ENCODE results near the gene ADRB1. TPM values are rescaled to one million over a fixed set of nuclear protein-coding genes. Genes with fewer than 3 reads are reported as not detected.

Gene ADRB1
- total and polyA plus RNA-seq, 2 experiments from 2014 or later = 0.10 to 1.2 TPM

DNA sequence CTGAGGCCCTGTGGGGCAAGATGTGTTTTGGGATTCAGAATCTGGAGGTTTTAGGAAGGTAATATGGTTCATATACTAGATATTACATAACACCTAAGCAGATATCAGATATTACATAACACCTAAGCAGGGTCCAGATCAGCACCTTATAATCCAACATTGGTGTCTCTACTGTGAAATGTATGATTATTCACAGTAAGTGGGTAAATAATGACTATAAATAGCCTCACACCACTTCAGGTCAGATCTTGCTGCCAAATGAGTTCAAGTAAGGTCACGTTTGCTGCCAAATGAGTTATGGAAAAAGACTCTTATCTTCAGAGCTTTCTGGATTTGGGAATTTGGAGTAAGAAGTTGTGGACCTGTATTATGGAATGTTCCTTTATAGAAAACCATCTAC, 14.6 kb downstream of the ADRB1 start:
- H3K4me1 ChIP-seq (ENCODE audit: insufficient read depth) = no peaks in the 10 kb centered on the region
- TF ChIP-seq, protein P1, sequence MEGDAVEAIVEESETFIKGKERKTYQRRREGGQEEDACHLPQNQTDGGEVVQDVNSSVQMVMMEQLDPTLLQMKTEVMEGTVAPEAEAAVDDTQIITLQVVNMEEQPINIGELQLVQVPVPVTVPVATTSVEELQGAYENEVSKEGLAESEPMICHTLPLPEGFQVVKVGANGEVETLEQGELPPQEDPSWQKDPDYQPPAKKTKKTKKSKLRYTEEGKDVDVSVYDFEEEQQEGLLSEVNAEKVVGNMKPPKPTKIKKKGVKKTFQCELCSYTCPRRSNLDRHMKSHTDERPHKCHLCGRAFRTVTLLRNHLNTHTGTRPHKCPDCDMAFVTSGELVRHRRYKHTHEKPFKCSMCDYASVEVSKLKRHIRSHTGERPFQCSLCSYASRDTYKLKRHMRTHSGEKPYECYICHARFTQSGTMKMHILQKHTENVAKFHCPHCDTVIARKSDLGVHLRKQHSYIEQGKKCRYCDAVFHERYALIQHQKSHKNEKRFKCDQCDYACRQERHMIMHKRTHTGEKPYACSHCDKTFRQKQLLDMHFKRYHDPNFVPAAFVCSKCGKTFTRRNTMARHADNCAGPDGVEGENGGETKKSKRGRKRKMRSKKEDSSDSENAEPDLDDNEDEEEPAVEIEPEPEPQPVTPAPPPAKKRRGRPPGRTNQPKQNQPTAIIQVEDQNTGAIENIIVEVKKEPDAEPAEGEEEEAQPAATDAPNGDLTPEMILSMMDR (IDR thresholded peaks at IDR 0.05; ENCODE audit: poor library complexity) = no peak
- TF ChIP-seq EZH2phosphoT487 (IDR thresholded peaks at IDR 0.05; ENCODE audit: low read depth, severe bottlenecking, unreplicated experiment) (no peak), EZH2 (IDR thresholded peaks at IDR 0.05; ENCODE audit: borderline replicate concordance) (no peak)
- no peaks in the 10 kb centered on the region for H3K79me2 ChIP-seq
- H2AFZ ChIP-seq = no peak overlapping the region
- no peak overlapping the region for H3K4me3 ChIP-seq
- no peaks in the 10 kb centered on the region for H3K9me2 ChIP-seq (replicated peaks; ENCODE audit: insufficient read depth)
- DNase-seq (ENCODE audit: low spot score) = no peak
- WGBS (ENCODE audit: low lambda C conversion rate, missing lambda C conversion rate) = 90% methylated on average over 1 of the region's 1 CpG
- no peaks in the 10 kb centered on the region for H3K9me3 ChIP-seq (ENCODE audit: low read depth)
- H3K36me3 ChIP-seq (replicated peaks; ENCODE audit: insufficient read depth, low read depth) = no peaks in the 10 kb centered on the region
- no peak overlapping the region for H3K4me2 ChIP-seq
- no peak overlapping the region for H3K27ac ChIP-seq
- H4K20me1 ChIP-seq (ENCODE audit: insufficient read depth, poor library complexity, severe bottlenecking) = no peaks in the 10 kb centered on the region
- H3K27me3 ChIP-seq = no peaks in the 10 kb centered on the region

DNA sequence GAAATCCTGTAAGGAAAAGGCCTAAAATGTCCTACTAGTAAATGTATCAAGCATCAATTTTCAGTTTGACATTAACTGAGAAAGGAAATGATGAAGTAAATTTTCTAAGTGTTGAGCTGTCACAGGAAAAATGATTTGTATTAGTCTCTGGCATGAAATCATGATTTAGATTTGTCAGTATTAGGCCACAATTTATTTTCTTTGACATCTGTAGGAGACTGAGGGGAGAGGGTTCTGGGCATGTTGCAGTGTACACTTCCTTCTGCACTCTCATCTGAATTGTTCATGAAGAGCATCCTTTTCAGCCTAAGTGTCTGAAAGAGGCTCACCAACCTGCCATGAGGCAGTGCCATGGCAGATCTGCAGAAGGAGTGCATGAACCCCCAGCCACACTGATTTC, 15.9 kb downstream of the ADRB1 start:
- Histone ChIP-seq H3K9me3 (ENCODE audit: low read depth) (no peaks in the 10 kb centered on the region), H3K27ac (no peak overlapping the region), H3K4me3 (no peak overlapping the region), H3K9me2 (replicated peaks; ENCODE audit: insufficient read depth) (no peaks in the 10 kb centered on the region), H3K4me1 (ENCODE audit: insufficient read depth) (no peaks in the 10 kb centered on the region), H4K20me1 (ENCODE audit: insufficient read depth, poor library complexity, severe bottlenecking) (no peaks in the 10 kb centered on the region), H2AFZ (no peak overlapping the region), H3K36me3 (replicated peaks; ENCODE audit: insufficient read depth, low read depth) (no peaks in the 10 kb centered on the region), H3K79me2 (no peaks in the 10 kb centered on the region), H3K27me3 (no peaks in the 10 kb centered on the region), H3K4me2 (no peak overlapping the region)
- TF ChIP-seq EZH2 (IDR thresholded peaks at IDR 0.05; ENCODE audit: borderline replicate concordance) = no peak
- DNase-seq (ENCODE audit: low spot score) = no peak

DNA sequence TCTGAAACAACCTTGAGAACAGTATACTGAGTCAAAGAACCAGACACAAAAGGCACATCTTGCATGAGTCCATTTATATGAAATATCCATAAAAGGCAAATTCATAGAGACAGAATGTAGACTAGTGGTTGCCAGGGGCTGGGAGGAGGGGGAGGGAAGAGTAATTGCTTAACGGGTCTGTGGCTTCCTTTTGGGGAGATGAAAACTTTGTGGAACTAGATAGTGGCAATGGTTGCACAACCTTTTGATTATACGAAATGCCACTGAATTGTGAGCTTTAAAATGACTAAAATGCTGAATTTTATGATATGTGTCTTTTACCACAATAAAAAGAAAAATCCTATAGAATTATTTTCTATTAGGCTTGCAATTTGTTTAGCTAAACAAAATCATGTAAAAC, 16.8 kb downstream of the ADRB1 start:
- H3K4me3 ChIP-seq = no peak overlapping the region
- H3K9me3 ChIP-seq (ENCODE audit: low read depth) = no peaks in the 10 kb centered on the region
- no peaks in the 10 kb centered on the region for H3K4me1 ChIP-seq (ENCODE audit: insufficient read depth)
- H3K36me3 ChIP-seq (replicated peaks; ENCODE audit: insufficient read depth, low read depth) = no peaks in the 10 kb centered on the region
- no peaks in the 10 kb centered on the region for H3K9me2 ChIP-seq (replicated peaks; ENCODE audit: insufficient read depth)
- no peaks in the 10 kb centered on the region for H4K20me1 ChIP-seq (ENCODE audit: insufficient read depth, poor library complexity, severe bottlenecking)
- no peak for TF ChIP-seq EZH2 (IDR thresholded peaks at IDR 0.05; ENCODE audit: borderline replicate concordance)
- TF ChIP-seq, protein P1 (IDR thresholded peaks at IDR 0.05; ENCODE audit: poor library complexity) = no peak
- TF ChIP-seq EZH2phosphoT487 (IDR thresholded peaks at IDR 0.05; ENCODE audit: low read depth, severe bottlenecking, unreplicated experiment) = no peak
- no peak overlapping the region for H3K4me2 ChIP-seq
- no peak for DNase-seq (ENCODE audit: low spot score)
- no peak overlapping the region for H2AFZ ChIP-seq
- no peaks in the 10 kb centered on the region for H3K79me2 ChIP-seq
- 73% methylated on average over 2 of the region's 2 CpGs for WGBS (ENCODE audit: low lambda C conversion rate, missing lambda C conversion rate)
- no peak overlapping the region for H3K27ac ChIP-seq
- no peaks in the 10 kb centered on the region for H3K27me3 ChIP-seq

DNA sequence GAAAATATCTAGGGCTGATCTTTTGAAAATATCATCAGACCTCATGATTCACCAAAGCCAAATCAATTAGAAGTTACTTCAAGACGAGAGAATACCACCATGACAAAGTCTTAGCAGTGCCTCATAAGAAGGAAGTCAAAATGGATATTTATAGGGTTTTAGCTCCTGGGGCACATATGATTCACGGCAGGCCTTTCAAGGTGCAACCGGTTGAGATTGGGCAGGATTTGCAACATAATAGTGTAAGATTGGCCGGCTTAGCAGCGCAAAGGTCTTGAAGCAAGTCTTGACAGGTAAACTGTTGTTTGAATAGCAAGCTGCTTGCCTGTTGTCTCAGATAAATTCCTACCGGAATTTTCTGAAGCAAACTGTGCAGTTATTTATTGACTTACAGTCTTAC, 17.5 kb downstream of the ADRB1 start:
- DNase-seq (ENCODE audit: low spot score) = no peak
- Histone ChIP-seq H3K9me3 (ENCODE audit: low read depth) (no peaks in the 10 kb centered on the region), H3K79me2 (no peaks in the 10 kb centered on the region), H3K9me2 (replicated peaks; ENCODE audit: insufficient read depth) (no peaks in the 10 kb centered on the region), H3K27ac (no peak overlapping the region), H2AFZ (no peak overlapping the region), H3K36me3 (replicated peaks; ENCODE audit: insufficient read depth, low read depth) (no peaks in the 10 kb centered on the region), H3K4me2 (no peak overlapping the region), H4K20me1 (ENCODE audit: insufficient read depth, poor library complexity, severe bottlenecking) (no peaks in the 10 kb centered on the region), H3K4me3 (no peak overlapping the region), H3K4me1 (ENCODE audit: insufficient read depth) (no peaks in the 10 kb centered on the region), H3K27me3 (no peaks in the 10 kb centered on the region)
- 46% methylated on average over 6 of the region's 6 CpGs for WGBS (ENCODE audit: low lambda C conversion rate, missing lambda C conversion rate)
- TF ChIP-seq EZH2phosphoT487 (IDR thresholded peaks at IDR 0.05; ENCODE audit: low read depth, severe bottlenecking, unreplicated experiment) (no peak), EZH2 (IDR thresholded peaks at IDR 0.05; ENCODE audit: borderline replicate concordance) (no peak)
- TF ChIP-seq, protein P1 (IDR thresholded peaks at IDR 0.05; ENCODE audit: poor library complexity) = no peak

All from hepatocyte (in vitro differentiated cells).